Colon (tissue), 2 donors: Measurements from ENCODE around the gene CRACR2A.

Experiments used
- FAIRE-seq: peaks from 2 replicates; lab custom pipeline; 2012; peaks lifted over from hg19 to GRCh38; lab: Jason Lieb, UNC
- donor health status: control.
- donor health status: control.

The CRACR2A gene

GRCh38 chr12:3598896-3599860, 153.7 kb downstream of the CRACR2A start:
- no peak for FAIRE-seq

- FAIRE-seq, result no peak
These were observed 155.2 kb downstream of the CRACR2A start for GRCh38 chr12:3597526-3598210.

- no peak for FAIRE-seq
These were observed 156.1 kb downstream of the CRACR2A start for GRCh38 chr12:3596703-3597415.

GRCh38 chr12:3595721-3596120, 157.2 kb downstream of the CRACR2A start:
- no peak for FAIRE-seq

GRCh38 chr12:3594966-3595365, 157.9 kb downstream of the CRACR2A start:
- FAIRE-seq, result no peak

- no peak for FAIRE-seq
These were observed 158.9 kb downstream of the CRACR2A start for GRCh38 chr12:3593906-3594483.

- no peak for FAIRE-seq
These were observed 159.9 kb downstream of the CRACR2A start for GRCh38 chr12:3592856-3593625.

- FAIRE-seq, result no peak
These were observed 163.2 kb downstream of the CRACR2A start for GRCh38 chr12:3589745-3590144.

- FAIRE-seq, result no peak
These were observed 165.4 kb downstream of the CRACR2A start for GRCh38 chr12:3587402-3588013.

- no peak for FAIRE-seq
These were observed 169.1 kb downstream of the CRACR2A start for GRCh38 chr12:3583656-3584334.

GRCh38 chr12:3580094-3580749, 172.7 kb downstream of the CRACR2A start:
- FAIRE-seq, result no peak

GRCh38 chr12:3579446-3580093, 173.3 kb downstream of the CRACR2A start:
- FAIRE-seq, result no peak

- no peak for FAIRE-seq
These were observed 174.4 kb downstream of the CRACR2A start for GRCh38 chr12:3578557-3578956.

- FAIRE-seq, result no peak
These were observed 176.0 kb downstream of the CRACR2A start for GRCh38 chr12:3576891-3577290.

GRCh38 chr12:3574986-3575385, 177.9 kb downstream of the CRACR2A start:
- no peak for FAIRE-seq

GRCh38 chr12:3572560-3572959, 180.3 kb downstream of the CRACR2A start:
- FAIRE-seq, result no peak

- FAIRE-seq, result no peak
These were observed 181.2 kb downstream of the CRACR2A start for GRCh38 chr12:3571724-3572123.

- no peak for FAIRE-seq
These were observed 181.6 kb downstream of the CRACR2A start for GRCh38 chr12:3571323-3571722.

GRCh38 chr12:3568695-3569094, 184.2 kb downstream of the CRACR2A start:
- FAIRE-seq, result no peak
